BJ (cell line): ENCODE measurements around the gene RERE. TPM values are rescaled to one million over a fixed set of nuclear protein-coding genes. Genes with fewer than 3 reads are reported as not detected.

Source experiments
- CTCF ChIA-PET: fragments of 350-600 bp; formaldehyde crosslinking; extraction: SDS; loops from one replicate; lab custom pipeline; 2021; ENCODE audit warnings: antibody characterized with exemption, inconsistent platforms; lab: Yijun Ruan, JAX
- POLR2A ChIA-PET: fragments of 300-600 bp; sonication (Branson Sonifier 250); formaldehyde crosslinking; extraction: SDS; loops from one replicate; lab custom pipeline; 2021; ENCODE audit warnings: antibody characterized with exemption; lab: Charles Lee
- DNase-seq: peaks from one replicate; pipeline ENCODE4 v3.0.0-alpha.2; 2011; ENCODE audit warnings: low read depth
- H3K27me3 ChIP-seq: 2 replicates; pipeline ENCODE4 v1.6.0; 2011; ENCODE audit warnings: low read length; ENCODE audit not compliant: control insufficient read depth, insufficient read depth
- H3K36me3 ChIP-seq: 2 replicates; pipeline ENCODE4 v1.5.1; 2011; ENCODE audit warnings: low read length; ENCODE audit not compliant: control insufficient read depth, insufficient read depth
- H3K4me3 ChIP-seq: 2 replicates; pipeline ENCODE4 v1.5.1; 2011; ENCODE audit warnings: low read depth, mild to moderate bottlenecking, control low read depth, low read length
- CTCF ChIP-seq: IDR thresholded peaks from 2 replicates; pipeline ENCODE4 v1.5.1; 2011; ENCODE audit warnings: low read depth, mild to moderate bottlenecking, control low read depth, inconsistent platforms, low read length, moderate library complexity; ENCODE audit not compliant: insufficient read depth
- polyA plus RNA-seq: library from polyadenylated mRNA; depleted of rRNA; stranded (reverse); fragments of >200 nt; gene quantifications from 2 replicates; pipeline ENCODE4 v1.2.3, GENCODE V29; 2011

Gene RERE
- polyA plus RNA-seq, 1 experiment = 3.8 TPM

GRCh38 chr1:8646996-8647395, 170.4 kb downstream of the RERE start:
- H3K36me3 ChIP-seq = no peaks in the 10 kb centered on the region
- POLR2A ChIA-PET = interaction anchor here (0.6 kb wide), 1 partner anchor 1349 kb away, joined by 4 read pairs; no protein-coding TSS in a partner anchor
- CTCF ChIA-PET = interaction anchor here (0.7 to 1.0 kb wide), 2 partner anchors 14 to 69 kb away, joined by 3 to 4 read pairs; no protein-coding TSS in a partner anchor
- TF ChIP-seq CTCF = no peak
- H3K27me3 ChIP-seq = no peaks in the 10 kb centered on the region
- no peak for DNase-seq
- no peak overlapping the region for H3K4me3 ChIP-seq

- Histone ChIP-seq H3K27me3 (no peaks in the 10 kb centered on the region), H3K4me3 (no peak overlapping the region), H3K36me3 (no peaks in the 10 kb centered on the region)
- no peak for DNase-seq
- ChIA-PET POLR2A (no interaction called here), CTCF (interaction anchor here (1.0 kb wide), 1 partner anchor 9 kb away, joined by 3 read pairs; no protein-coding TSS in a partner anchor)
- TF ChIP-seq CTCF = no peak
Measured at GRCh38 chr1:8646189-8646588, 171.3 kb downstream of the RERE start.

- POLR2A ChIA-PET = no interaction called here
- TF ChIP-seq CTCF = no peak
- Histone ChIP-seq H3K4me3 (no peak overlapping the region), H3K27me3 (no peaks in the 10 kb centered on the region), H3K36me3 (no peaks in the 10 kb centered on the region)
- CTCF ChIA-PET = no interaction called here
- DNase-seq = no peak
Measured at GRCh38 chr1:8643542-8644536, 173.6 kb downstream of the RERE start.

GRCh38 chr1:8642114-8642513, 175.3 kb downstream of the RERE start:
- ChIA-PET CTCF (interaction anchor here (0.6 kb wide), 1 partner anchor 292 kb away, joined by 3 read pairs; no protein-coding TSS in a partner anchor), POLR2A (no interaction called here)
- Histone ChIP-seq H3K4me3 (no peak overlapping the region), H3K27me3 (no peaks in the 10 kb centered on the region), H3K36me3 (no peaks in the 10 kb centered on the region)
- TF ChIP-seq CTCF = no peak
- no peak for DNase-seq

GRCh38 chr1:8641377-8641997, 176.0 kb downstream of the RERE start:
- no peak for DNase-seq
- CTCF ChIA-PET = no interaction called here
- H3K27me3 ChIP-seq = no peaks in the 10 kb centered on the region
- TF ChIP-seq CTCF = no peak
- no peak overlapping the region for H3K4me3 ChIP-seq
- POLR2A ChIA-PET = no interaction called here
- no peaks in the 10 kb centered on the region for H3K36me3 ChIP-seq
